NCI-H2227 treated with DMSO at 0.1 percent for 48 hours (cell line): Measurements from ENCODE around the gene FIP1L1.

Source experiments
- DNase-seq: peaks from one replicate; lab custom pipeline; 2025; lab: John Stamatoyannopoulos, UW

The FIP1L1 gene

DNA sequence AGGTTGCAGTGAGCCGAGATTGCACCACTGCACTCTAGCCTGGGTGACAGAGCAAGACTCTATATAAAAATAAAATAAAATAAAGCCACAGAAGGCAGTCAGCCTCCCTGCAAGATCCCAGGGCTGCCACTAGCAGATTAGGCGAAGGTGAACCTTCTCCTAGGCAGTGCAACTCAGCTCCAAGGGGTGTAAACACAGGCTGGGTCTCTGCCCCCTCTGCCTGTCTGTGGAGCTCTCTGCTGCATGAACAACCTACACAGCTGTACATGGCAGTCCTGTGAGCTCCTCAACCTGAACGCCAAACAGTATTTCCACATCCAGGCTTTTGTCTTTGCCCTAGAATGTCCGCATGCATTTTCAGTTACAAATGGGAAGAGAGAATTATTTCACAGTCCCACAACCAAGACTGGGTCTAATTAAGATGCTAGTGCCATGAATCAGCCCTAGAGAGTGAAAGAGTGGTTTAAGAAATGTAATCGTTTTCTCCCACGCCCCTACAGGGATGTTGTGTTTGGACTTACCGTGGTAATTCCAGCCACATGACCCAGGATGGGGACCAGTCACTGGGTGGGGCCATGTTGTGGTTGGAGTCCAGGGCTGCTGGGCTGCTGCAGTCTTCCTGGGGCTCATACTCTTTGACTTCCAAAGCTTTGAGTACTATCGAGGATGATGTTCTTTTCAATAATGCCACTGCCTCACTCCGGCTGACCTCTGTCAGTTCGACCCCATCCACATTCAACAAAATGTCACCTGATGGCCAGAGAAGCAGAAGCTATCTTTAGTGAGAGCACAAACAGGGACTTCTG lies 99.0 kb downstream of the FIP1L1 start:
- DNase-seq: no peak

DNA sequence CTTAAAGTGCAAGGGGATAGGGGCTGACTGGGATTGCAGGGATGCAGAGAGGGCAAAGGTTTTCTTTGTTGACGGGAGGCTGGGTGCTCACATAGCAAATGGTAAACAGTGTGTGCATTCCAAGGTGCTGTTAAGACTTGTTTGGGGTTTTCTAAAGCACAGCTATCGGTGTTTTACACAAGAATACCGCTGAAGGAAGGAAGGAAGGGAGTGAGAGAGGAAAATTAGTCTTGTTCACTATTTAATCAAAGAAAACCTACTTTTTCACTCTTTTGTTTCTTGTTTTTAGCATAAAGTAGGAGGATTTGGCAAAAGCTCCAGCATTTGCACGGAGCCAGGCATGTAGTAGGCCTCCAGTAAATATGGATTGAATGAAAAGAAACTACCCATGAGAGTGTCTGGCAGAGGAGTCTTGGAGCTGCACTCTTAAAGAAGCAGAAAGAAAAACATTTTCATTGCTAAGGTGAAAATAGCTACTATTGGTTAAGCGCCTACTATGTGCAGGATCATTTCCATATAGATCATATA lies 99.7 kb downstream of the FIP1L1 start:
- DNase-seq: no peak

DNA sequence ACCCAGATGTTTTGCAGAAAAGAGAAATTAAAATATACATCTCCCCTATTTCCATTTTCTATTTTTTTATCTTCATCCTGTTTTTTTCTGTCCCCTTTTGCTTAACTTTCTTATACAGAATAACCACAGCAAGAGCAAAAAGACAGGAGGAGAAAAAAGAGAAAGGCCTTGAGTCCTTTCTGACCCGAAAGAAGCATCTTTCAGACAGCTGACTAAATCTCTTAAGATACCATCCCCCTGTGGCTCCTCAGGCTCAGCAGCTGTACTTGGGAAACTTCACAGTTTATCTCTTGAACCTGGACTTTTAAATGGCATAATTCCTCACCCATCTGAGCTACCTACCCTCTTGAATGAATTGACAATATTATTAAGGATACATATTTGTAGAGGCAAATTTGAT lies 100.2 kb downstream of the FIP1L1 start:
- DNase-seq: no peak

GRCh38 chr4:53478671-53479456 lies 101.4 kb downstream of the FIP1L1 start:
- DNase-seq: no peak

- DNase-seq: no peak
Observed at GRCh38 chr4:53479736-53480525, 102.5 kb downstream of the FIP1L1 start.

- DNase-seq: no peak
Observed at GRCh38 chr4:53480909-53481308, 103.5 kb downstream of the FIP1L1 start.

DNA sequence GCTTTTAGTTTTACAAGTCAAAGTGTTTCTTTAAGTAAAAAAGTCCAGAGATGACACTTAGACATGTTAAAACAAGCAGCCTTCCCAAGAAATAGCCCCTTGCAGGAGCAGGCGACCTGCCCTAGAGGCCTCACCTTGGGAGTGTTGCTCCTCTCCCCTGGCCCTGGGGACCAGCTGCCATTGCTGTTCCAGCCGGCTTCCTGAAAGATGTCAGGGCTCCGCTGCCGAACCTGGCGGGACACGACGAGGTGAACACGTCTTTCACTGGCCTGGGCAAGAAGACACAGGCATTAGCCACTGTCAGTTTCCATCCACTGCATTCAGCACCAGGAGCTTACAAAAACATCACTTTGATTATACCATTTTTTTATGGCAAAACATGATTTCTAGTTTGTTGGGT lies 104.1 kb downstream of the FIP1L1 start:
- DNase-seq: no peak

GRCh38 chr4:53483250-53483649 lies 105.8 kb downstream of the FIP1L1 start:
- DNase-seq: no peak

DNA sequence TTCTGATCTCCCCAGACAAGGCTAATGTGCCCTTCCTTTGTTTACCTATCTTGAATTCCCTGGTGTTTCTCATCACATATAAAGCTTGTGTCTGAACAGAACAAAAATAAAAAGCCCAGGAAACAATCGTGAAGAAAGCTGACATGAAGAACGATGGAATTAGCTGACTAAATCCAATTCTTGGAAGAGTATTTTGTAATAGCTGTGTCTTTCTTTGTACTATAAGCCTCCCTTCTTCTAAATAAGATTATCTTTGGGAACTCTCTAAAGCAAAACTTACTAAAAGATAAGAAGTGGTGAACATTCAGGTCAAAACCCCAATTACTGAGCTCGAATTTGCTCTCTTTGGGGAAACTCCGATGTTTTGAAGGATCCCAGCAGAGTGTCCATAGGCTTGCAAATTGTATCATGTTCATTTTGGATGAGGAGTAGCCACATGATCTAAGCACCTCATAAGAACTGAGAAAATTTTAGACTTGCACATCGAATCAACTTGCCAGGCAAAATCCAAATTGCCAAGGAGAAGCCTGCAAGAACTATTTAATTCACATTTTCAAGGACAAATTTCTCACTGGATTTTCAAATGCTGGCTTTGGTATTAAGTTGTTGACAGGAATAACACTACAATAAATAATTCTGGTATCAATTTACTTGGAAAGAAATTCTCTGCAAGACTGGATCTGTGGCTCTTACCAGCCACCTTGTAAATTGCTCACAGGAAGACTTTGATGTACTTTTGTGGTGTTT lies 107.6 kb downstream of the FIP1L1 start:
- no peak for DNase-seq

DNA sequence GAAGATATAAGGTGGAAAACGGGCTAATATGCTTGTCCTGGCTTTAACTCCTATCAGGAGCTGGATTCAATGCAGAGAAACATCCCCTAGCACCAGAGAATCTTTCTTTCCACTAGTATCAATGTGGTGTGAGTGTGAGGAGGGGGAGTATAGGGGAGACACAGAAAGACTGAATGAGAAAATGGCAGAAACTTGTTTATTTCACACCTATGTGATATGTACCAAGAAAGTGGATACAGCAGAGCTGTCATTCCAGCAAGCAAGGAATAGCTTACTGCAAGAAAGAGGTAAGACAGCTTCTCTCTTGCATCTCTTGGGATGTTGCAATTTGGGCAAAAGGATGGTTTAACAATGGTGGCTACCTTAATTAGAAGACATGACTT lies 108.2 kb downstream of the FIP1L1 start:
- no peak for DNase-seq

- no peak for DNase-seq
Observed at GRCh38 chr4:53487766-53488165, 110.3 kb downstream of the FIP1L1 start.

GRCh38 chr4:53489279-53489889 lies 111.9 kb downstream of the FIP1L1 start:
- DNase-seq: no peak

DNA sequence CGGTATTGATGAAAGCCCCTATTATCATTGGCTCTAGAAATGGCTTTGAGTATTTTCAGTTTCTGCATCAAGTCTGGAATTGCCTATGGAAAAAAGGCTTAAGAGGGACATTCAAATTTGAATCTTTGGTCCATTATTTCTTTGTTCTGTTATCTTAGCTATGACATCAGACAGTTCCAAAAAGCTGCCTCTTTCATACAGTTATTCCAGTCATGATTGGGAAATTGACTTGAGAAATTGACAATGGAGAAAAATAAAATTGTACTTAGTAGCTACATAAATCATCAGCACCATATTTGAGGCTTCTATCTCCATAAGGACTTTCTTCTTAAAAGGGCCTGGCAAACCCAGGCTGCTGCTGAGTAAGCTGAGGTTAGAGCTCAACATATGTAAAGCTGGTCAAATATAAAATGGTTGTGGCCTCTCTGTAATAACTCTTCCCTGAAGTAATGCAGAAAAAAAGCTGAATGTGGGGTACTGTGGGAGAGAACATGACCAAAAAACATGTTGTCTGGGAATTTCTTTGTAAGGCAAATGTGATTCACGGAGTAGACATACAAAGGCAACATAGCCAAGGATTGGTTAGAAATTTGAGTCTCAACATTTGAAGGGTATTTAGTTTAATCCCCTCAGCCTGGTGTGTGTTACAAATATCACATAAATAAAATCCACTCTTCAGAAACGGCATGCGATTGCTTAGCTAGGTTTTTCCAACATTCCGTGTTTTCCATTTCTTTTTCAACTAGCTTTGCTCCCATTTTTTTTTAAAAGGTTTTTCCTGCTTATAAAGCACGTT lies 112.9 kb downstream of the FIP1L1 start:
- no peak for DNase-seq

DNA sequence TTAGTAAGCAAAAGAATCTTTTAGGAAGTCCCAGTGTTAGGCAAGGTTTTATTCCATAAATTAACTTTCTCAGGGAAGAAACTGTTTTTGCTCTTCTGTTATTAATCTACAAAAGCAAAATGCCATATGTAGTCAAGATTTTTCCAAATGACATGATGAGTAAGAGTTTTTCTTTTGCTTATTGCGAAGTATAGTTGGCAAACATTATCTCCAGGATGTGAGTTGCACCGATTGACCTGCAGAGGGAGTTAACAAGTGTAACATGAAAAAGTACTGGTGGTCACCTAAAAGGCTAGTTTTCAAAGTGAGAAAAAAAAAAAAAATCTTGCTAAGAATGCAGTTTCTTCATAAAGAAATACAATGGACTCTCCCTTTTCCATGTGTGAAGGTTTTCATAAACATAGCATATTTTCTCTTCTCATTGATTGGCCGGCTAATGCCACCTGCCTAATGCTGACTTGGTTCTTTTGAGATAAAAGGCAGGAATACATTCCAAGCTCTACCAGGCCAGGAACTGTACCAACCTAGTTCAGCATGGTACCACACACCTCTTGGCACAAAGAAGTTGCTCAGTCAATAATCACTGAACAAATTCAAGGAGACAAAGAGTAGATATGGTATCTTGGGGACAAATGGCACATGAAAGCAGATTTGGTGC lies 113.7 kb downstream of the FIP1L1 start:
- peak; percentile 14 for DNase-seq

DNA sequence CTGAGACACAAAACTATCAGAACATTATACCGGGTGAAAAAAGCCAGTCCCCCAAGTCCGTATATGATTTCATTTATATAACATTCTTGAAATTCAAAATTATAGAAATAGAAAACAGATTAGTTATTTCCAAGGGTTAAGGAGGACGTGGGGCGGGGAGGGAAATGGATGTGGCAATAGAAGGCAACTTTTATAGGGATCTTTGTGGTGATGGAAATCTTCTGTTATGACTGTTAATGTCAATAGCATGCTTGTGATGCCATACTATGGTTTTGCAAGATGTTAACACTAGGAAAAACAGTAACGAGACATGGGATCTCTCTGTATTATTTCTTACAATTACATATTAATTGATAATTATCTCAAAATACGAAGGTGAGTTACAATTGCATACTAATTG lies 117.4 kb downstream of the FIP1L1 start:
- DNase-seq: no peak

DNA sequence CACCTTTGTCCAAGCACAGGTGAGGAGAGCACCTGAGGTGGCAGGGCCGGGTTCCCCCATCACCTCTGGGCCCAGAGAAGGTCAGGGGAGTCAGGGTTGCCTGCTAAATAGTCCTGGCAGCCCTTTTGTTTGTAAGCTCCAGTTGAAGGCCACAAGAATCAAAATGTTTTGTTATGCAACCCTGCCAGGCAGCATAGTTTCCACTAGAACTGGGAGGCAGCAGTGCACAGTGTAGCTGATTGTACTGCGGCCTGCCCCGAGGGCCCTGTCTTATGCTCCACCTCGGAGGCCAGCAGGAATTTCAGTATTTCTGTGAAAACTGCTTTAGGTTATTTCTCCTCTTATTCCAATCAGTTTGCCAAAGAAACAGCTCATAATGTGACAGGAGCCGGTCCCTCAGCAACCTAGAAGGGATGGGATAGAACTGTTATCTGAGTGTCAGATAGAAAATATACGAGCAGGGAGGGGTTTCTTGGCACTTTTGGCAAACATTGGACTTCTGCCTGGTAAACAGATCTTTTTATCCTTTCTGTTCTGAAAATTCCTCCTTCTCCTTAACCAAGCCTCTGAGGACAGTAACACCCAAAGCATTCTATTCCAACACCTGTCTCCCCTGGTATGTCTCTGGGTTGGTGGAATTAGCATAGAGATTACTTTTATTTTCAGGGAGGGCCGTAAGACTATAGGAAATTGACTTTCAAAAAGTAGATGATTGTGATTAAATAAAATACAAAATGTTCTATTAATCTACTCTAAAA lies 120.2 kb downstream of the FIP1L1 start:
- DNase-seq: no peak

DNA sequence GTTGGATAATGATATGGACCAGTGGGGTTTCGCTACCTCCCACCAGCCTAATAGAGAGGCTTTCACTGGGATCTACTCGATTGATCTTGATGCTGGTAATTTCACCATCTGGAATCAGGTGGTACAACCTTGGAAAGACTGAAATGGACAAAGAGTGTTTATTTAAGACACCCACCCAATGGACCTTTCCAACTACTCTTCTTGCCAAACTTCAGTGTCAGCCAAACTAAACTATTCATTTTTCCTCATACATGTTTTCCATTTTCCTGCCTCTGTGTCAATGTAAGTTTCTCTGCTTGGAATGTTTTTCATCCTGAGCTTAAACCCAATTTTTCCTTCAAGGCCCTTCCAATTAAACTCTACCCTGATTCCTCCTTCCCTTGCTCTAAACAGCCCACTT lies 121.3 kb downstream of the FIP1L1 start:
- no peak for DNase-seq

DNA sequence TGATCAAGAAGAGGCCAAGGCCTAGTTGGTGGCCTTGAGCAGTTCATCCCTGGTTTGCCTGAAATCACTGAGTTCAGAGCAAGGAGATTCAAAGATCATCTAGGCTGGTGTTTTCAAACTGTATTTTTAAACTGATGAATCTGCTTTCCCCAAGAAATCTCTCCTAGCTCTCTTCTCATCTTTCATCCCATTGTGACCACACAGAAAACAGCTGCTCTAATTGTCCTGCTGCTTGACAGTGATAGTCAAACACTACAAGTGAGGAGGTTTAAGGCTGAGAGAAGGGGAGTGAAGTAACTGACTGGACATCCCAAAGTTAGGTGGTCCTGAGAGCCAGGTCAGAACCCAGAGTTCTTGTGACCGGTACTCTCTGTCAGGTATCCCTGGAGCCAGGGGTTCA lies 122.3 kb downstream of the FIP1L1 start:
- no peak for DNase-seq

GRCh38 chr4:53500546-53500945 lies 123.1 kb downstream of the FIP1L1 start:
- no peak for DNase-seq
